Endothelial cell (in vitro differentiated cells): ENCODE data around the gene SLC12A3. TPM values are rescaled to one million over a fixed set of nuclear protein-coding genes. Genes with fewer than 3 reads are reported as not detected.
"Not testable (repeated sequence)": the region's sequence is repeated elsewhere in the genome, so short reads cannot be mapped to it uniquely, and the experiment has no call there.

ENCODE experiments used
- DNase-seq: peaks from one replicate; pipeline ENCODE4 v3.0.0; 2021; ENCODE audit warnings: low spot score
- H3K27ac Mint-ChIP-seq: one replicate; pipeline ENCODE4 v1.8.0; 2021; ENCODE audit warnings: mixed read lengths, inconsistent platforms; ENCODE audit not compliant: unreplicated experiment
- H3K27me3 Mint-ChIP-seq: one replicate; pipeline ENCODE4 v1.8.0; 2021; ENCODE audit warnings: mild to moderate bottlenecking, moderate library complexity, mixed read lengths, inconsistent platforms; ENCODE audit not compliant: unreplicated experiment
- H3K36me3 Mint-ChIP-seq: one replicate; pipeline ENCODE4 v1.8.0; 2021; ENCODE audit warnings: mild to moderate bottlenecking, low read depth, mixed read lengths, inconsistent platforms; ENCODE audit not compliant: unreplicated experiment
- H3K4me1 Mint-ChIP-seq: one replicate; pipeline ENCODE4 v1.8.0; 2021; ENCODE audit warnings: mild to moderate bottlenecking, mixed read lengths, inconsistent platforms; ENCODE audit not compliant: unreplicated experiment
- H3K4me3 Mint-ChIP-seq: one replicate; pipeline ENCODE4 v1.8.0; 2021; ENCODE audit warnings: mild to moderate bottlenecking, mixed read lengths, inconsistent platforms; ENCODE audit not compliant: unreplicated experiment
- H3K9me3 Mint-ChIP-seq: one replicate; pipeline ENCODE4 v1.8.0; 2021; ENCODE audit warnings: mixed read lengths, inconsistent platforms; ENCODE audit not compliant: unreplicated experiment
- total RNA-seq: library from RNA; stranded (reverse); fragmentation: NEBNext Ultra II Directional; extraction: Animal tissue kit (Norgen Biotek cat#: 25700); gene quantifications from one replicate; pipeline ENCODE4 v1.2.1, GENCODE V29; 2021; ENCODE audit not compliant: unreplicated experiment
- TF ChIP-seq, protein P1 (sequence below): fragments of 200-600 bp; sonication (generic); IDR thresholded peaks from one replicate; pipeline ENCODE4 v1.5.0; 2021; ENCODE audit warnings: antibody characterized with exemption; ENCODE audit not compliant: unreplicated experiment

SLC12A3 gene
- total RNA-seq, 1 donor from 2014 or later = not detected

DNA sequence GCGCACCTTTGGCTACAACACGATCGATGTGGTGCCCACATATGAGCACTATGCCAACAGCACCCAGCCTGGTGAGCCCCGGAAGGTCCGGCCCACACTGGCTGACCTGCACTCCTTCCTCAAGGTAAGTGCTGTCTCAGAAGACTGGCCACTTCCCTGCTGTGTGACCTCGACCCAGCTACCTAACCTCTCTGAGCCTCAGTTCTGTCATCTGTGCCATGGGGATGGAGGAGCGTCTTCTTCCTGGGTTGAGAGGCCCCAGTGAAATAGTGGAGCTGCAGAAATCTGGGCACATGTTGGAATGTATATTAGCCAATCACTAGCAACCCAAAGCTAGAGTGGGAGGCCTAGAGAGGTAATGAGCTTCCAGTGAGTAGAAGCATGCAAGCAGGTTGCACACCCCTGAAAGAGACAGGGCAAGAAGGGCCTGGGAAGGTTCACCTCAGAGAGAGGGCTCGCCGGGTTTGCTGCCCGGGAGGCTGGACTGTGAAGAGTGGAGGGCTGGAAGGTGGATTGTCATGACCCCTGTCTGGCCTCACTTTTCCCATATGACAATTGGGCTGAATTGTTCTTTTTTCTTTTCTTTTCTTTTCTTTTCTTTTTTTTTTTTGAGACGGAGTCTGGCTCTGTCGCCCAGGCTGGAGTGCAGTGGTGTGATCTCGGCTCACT is 521 bp downstream of the SLC12A3 start:
- no peaks in the 10 kb centered on the region for H3K9me3 Mint-ChIP-seq
- H3K27ac Mint-ChIP-seq = no peak overlapping the region
- no peaks in the 10 kb centered on the region for H3K36me3 Mint-ChIP-seq
- peaks cover 8% of the 10 kb centered on the region for H3K27me3 Mint-ChIP-seq
- no peak for DNase-seq
- no peak overlapping the region for H3K4me3 Mint-ChIP-seq
- peaks cover 6% of the 10 kb centered on the region for H3K4me1 Mint-ChIP-seq
- TF ChIP-seq, protein P1, sequence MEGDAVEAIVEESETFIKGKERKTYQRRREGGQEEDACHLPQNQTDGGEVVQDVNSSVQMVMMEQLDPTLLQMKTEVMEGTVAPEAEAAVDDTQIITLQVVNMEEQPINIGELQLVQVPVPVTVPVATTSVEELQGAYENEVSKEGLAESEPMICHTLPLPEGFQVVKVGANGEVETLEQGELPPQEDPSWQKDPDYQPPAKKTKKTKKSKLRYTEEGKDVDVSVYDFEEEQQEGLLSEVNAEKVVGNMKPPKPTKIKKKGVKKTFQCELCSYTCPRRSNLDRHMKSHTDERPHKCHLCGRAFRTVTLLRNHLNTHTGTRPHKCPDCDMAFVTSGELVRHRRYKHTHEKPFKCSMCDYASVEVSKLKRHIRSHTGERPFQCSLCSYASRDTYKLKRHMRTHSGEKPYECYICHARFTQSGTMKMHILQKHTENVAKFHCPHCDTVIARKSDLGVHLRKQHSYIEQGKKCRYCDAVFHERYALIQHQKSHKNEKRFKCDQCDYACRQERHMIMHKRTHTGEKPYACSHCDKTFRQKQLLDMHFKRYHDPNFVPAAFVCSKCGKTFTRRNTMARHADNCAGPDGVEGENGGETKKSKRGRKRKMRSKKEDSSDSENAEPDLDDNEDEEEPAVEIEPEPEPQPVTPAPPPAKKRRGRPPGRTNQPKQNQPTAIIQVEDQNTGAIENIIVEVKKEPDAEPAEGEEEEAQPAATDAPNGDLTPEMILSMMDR = no peak

GRCh38 chr16:56866955-56867830 is 2.2 kb downstream of the SLC12A3 start:
- no peaks in the 10 kb centered on the region for H3K4me1 Mint-ChIP-seq
- H3K36me3 Mint-ChIP-seq = no peaks in the 10 kb centered on the region
- no peak overlapping the region for H3K27ac Mint-ChIP-seq
- H3K4me3 Mint-ChIP-seq = no peak overlapping the region
- TF ChIP-seq, protein P1 = peak; percentile 86
- peak; percentile 54 for DNase-seq
- peaks cover 4% of the 10 kb centered on the region for H3K27me3 Mint-ChIP-seq
- H3K9me3 Mint-ChIP-seq = no peaks in the 10 kb centered on the region

DNA sequence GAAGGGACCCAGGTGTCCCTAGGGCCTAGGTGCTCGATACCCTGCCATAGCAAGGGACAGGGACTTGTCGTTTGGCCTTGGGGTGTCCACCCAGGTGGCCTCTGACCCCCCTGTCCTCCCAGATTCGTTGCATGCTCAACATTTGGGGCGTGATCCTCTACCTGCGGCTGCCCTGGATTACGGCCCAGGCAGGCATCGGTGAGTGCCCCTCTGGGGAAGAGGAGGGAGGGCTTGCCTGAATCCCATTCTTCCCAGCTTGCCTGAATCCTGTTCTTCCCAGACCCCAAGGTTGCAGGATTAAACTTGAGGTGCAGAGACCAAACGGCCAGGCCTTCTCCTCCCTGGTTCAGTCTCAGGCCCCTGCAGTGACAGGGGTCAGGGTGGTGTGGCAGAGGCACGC is 3.2 kb downstream of the SLC12A3 start:
- Mint-ChIP-seq H3K4me3 (no peak overlapping the region), H3K36me3 (no peaks in the 10 kb centered on the region), H3K27me3 (peaks cover 4% of the 10 kb centered on the region), H3K27ac (no peak overlapping the region), H3K4me1 (no peaks in the 10 kb centered on the region), H3K9me3 (no peaks in the 10 kb centered on the region)
- TF ChIP-seq, protein P1 = no peak
- no peak for DNase-seq

DNA sequence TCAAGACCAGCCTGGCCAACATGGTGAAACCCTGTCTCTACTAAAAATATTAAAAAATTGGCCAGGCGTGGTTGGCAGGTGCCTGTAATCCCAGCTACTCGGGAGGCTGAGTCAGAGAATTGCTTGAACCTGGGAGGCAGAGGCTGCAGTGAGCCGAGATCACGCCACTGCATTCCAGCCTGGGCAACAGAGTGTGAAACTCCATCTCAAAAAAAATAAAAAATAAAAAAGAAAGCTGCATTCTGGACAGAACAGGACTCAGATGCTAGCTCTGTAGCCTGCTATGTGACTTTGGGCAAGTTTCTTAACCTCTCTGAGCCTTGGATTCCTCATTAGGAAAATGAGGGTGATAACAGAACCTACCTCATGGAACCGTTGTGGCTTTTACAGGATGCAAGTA is 3.8 kb downstream of the SLC12A3 start:
- not testable (repeated sequence) for H3K27ac Mint-ChIP-seq, H3K4me1 Mint-ChIP-seq, H3K27me3 Mint-ChIP-seq, H3K9me3 Mint-ChIP-seq, H3K36me3 Mint-ChIP-seq, DNase-seq, H3K4me3 Mint-ChIP-seq

DNA sequence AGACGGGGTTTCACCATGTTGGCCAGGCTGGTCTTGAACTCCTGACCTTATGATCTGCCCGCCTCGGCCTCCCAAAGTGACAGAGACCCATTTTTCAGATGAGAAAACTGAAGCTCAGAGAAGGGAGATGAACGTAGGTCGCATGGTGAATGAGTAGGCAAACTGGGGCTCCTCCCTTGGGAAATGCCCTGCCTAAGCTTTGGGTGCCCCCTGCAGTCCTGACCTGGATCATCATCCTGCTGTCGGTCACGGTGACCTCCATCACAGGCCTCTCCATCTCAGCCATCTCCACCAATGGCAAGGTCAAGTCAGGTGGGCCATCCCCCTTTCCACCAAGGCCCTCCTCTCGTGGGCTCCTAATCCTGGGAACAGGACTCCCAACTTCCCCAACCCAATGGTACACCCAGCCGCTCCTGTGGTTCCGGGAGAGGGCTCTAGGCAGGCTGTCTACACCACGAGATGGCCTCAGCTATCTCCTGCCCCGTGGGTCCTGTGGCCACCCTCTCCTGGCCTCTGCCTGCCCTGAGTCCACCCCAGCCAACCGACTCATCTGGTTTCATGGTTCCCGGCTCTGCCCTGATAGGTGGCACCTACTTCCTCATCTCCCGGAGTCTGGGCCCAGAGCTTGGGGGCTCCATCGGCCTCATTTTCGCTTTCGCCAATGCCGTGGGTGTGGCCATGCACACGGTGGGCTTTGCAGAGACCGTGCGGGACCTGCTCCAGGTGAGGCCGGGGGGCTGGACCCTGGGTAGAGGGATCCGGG is 4.7 kb downstream of the SLC12A3 start:
- H3K4me1 Mint-ChIP-seq = no peaks in the 10 kb centered on the region
- H3K27ac Mint-ChIP-seq = no peak overlapping the region
- H3K9me3 Mint-ChIP-seq = no peaks in the 10 kb centered on the region
- H3K4me3 Mint-ChIP-seq = no peak overlapping the region
- no peaks in the 10 kb centered on the region for H3K36me3 Mint-ChIP-seq
- peaks cover 4% of the 10 kb centered on the region for H3K27me3 Mint-ChIP-seq
- TF ChIP-seq, protein P1 = peak; percentile 13
- peak; percentile 23 for DNase-seq
